Measurements from ENCODE around the gene TRABD2A. TPM values are rescaled to one million over a fixed set of nuclear protein-coding genes. Genes with fewer than 3 reads are reported as not detected.

TRABD2A gene
- total RNA-seq, 2 experiments from 2014 or later = 1.6 to 1.9 TPM

DNA sequence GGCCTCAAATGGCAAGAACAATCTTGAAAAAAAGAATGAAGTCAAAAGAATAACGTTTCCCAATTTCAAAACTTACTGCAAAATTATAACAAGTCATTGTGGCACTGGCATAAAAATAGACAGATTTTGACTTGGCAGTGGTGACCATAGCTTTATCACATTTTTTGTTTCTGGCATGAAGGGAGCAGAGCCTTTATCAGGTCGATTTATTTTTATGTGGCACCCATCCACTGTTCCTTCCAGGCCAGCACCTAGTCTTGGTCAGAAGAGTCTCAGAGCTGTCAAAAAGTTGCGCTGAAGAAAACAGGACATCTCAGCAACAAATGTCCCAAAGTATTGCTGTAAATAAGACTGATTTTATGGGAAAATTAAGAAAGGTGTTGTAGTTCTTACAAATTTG is 92.4 kb downstream of the TRABD2A start:
- H4K20me1 ChIP-seq (ENCODE audit: insufficient read depth, low read length) = no peaks in the 10 kb centered on the region
- no peak overlapping the region for H3K4me2 ChIP-seq (ENCODE audit: low read length)
- no TSS peak for BruUV-seq (replicated peaks)
- ChIA-PET POLR2A (interaction anchor here (0.8 kb wide), 1 partner anchor 9 kb away, joined by 3 read pairs; no protein-coding TSS in a partner anchor), CTCF (ENCODE audit: unreplicated experiment) (no interaction called here)
- DNase-seq (ENCODE audit: low spot score) = no peak
- H3K9me2 ChIP-seq (ENCODE audit: insufficient read depth, low read length) = no peaks in the 10 kb centered on the region
- no peaks in the 10 kb centered on the region for H3K36me3 ChIP-seq (ENCODE audit: insufficient read depth, low read length)
- no peak overlapping the region for H3K4me3 ChIP-seq (ENCODE audit: low read depth, low read length, poor library complexity, severe bottlenecking)
- no peaks in the 10 kb centered on the region for H3K9me3 ChIP-seq (ENCODE audit: low read length)
- no peak overlapping the region for H2AFZ ChIP-seq (ENCODE audit: low read length)
- H3K79me2 ChIP-seq (ENCODE audit: insufficient read depth, low read depth, low read length) = no peaks in the 10 kb centered on the region
- TF ChIP-seq EZH2phosphoT487 (IDR thresholded peaks at IDR 0.05; ENCODE audit: borderline replicate concordance, low read depth, low read length) (no peak), CTCF (conservative IDR thresholded peaks at IDR 0.05; ENCODE audit: low read length) (no peak)
- intact Hi-C loops (cut with micrococcal nuclease; ENCODE audit: unreplicated experiment) = no loop called here
- no peak overlapping the region for H3K27ac ChIP-seq (ENCODE audit: low read depth, low read length, poor library complexity, severe bottlenecking)
- H3K4me1 ChIP-seq (ENCODE audit: insufficient read depth, low read length, poor library complexity, severe bottlenecking) = no peaks in the 10 kb centered on the region

GRCh38 chr2:84788027-84788426 is 92.9 kb downstream of the TRABD2A start:
- intact Hi-C loops (cut with micrococcal nuclease; ENCODE audit: unreplicated experiment) = no loop called here
- Histone ChIP-seq H3K4me3 (ENCODE audit: low read depth, low read length, poor library complexity, severe bottlenecking) (no peak overlapping the region), H3K4me2 (ENCODE audit: low read length) (no peak overlapping the region), H3K79me2 (ENCODE audit: insufficient read depth, low read depth, low read length) (no peaks in the 10 kb centered on the region), H3K4me1 (ENCODE audit: insufficient read depth, low read length, poor library complexity, severe bottlenecking) (no peaks in the 10 kb centered on the region), H3K36me3 (ENCODE audit: insufficient read depth, low read length) (no peaks in the 10 kb centered on the region), H3K27ac (ENCODE audit: low read depth, low read length, poor library complexity, severe bottlenecking) (no peak overlapping the region), H2AFZ (ENCODE audit: low read length) (no peak overlapping the region), H3K9me2 (ENCODE audit: insufficient read depth, low read length) (no peaks in the 10 kb centered on the region), H4K20me1 (ENCODE audit: insufficient read depth, low read length) (no peaks in the 10 kb centered on the region), H3K9me3 (ENCODE audit: low read length) (no peaks in the 10 kb centered on the region)
- ChIA-PET POLR2A (interaction anchor here (0.8 kb wide), 1 partner anchor 9 kb away, joined by 3 read pairs; no protein-coding TSS in a partner anchor), CTCF (ENCODE audit: unreplicated experiment) (no interaction called here)
- no peak for TF ChIP-seq CTCF (conservative IDR thresholded peaks at IDR 0.05; ENCODE audit: low read length)
- no peak for TF ChIP-seq EZH2phosphoT487 (IDR thresholded peaks at IDR 0.05; ENCODE audit: borderline replicate concordance, low read depth, low read length)
- DNase-seq (ENCODE audit: low spot score) = no peak
- BruUV-seq (replicated peaks) = no TSS peak

- no peak for DNase-seq (ENCODE audit: low spot score)
- Histone ChIP-seq H2AFZ (ENCODE audit: low read length) (no peak overlapping the region), H3K36me3 (ENCODE audit: insufficient read depth, low read length) (no peaks in the 10 kb centered on the region), H3K4me1 (ENCODE audit: insufficient read depth, low read length, poor library complexity, severe bottlenecking) (peaks cover 12% of the 10 kb centered on the region), H4K20me1 (ENCODE audit: insufficient read depth, low read length) (no peaks in the 10 kb centered on the region), H3K9me3 (ENCODE audit: low read length) (no peaks in the 10 kb centered on the region), H3K27ac (ENCODE audit: low read depth, low read length, poor library complexity, severe bottlenecking) (no peak overlapping the region), H3K9me2 (ENCODE audit: insufficient read depth, low read length) (no peaks in the 10 kb centered on the region), H3K4me3 (ENCODE audit: low read depth, low read length, poor library complexity, severe bottlenecking) (no peak overlapping the region), H3K4me2 (ENCODE audit: low read length) (no peak overlapping the region), H3K79me2 (ENCODE audit: insufficient read depth, low read depth, low read length) (no peaks in the 10 kb centered on the region)
- BruUV-seq (replicated peaks) = no TSS peak
- intact Hi-C loops (cut with micrococcal nuclease; ENCODE audit: unreplicated experiment) = no loop called here
- ChIA-PET CTCF (ENCODE audit: unreplicated experiment) (no interaction called here), POLR2A (no interaction called here)
- TF ChIP-seq CTCF (conservative IDR thresholded peaks at IDR 0.05; ENCODE audit: low read length) (no peak), EZH2phosphoT487 (IDR thresholded peaks at IDR 0.05; ENCODE audit: borderline replicate concordance, low read depth, low read length) (no peak)
Observed at GRCh38 chr2:84786601-84787000, 94.3 kb downstream of the TRABD2A start.
